Measurements from ENCODE around the gene HSPA12A.

DNA sequence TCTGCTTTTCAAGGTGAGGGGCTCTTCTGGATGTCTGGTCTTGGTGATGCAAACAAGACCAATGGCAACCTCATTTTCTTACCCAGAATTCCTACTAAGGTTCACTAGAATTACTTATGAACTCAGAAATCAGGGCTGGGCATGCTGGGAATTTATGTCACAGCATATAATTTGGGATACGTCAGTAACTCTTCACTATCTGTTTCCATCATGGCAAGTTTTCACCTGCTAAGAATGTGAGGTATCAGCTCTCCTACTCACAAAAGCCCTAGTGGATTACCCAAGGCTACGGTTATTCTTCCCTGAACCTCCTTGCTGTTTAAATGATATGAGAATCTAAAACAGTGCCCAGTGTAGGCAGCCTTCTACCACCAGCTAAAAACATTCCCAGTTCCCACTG lies 68.5 kb downstream of the HSPA12A start:
- TF ChIP-seq CTCF (conservative IDR thresholded peaks at IDR 0.05; ENCODE audit: low read depth, low read length), result no peak
- TF ChIP-seq EZH2 (IDR thresholded peaks at IDR 0.05; ENCODE audit: borderline replicate concordance, low read depth, low read length, poor library complexity, severe bottlenecking), result no peak

Measured in A673 (cell line).